Measurements from ENCODE around the gene PPFIBP1.

Gene PPFIBP1

GRCh38 chr12:27696864-27697564, 173.0 kb downstream of the PPFIBP1 start:
- no peak for TF ChIP-seq CTCF (IDR thresholded peaks at IDR 0.05; ENCODE audit: low read depth, low read length)
- in situ Hi-C loops (cut with HindIII; ENCODE audit: low sequenced_read_pairs), result no loop called here
- no peak for DNase-seq (ENCODE audit: low read depth, low spot score)
- H3K4me3 ChIP-seq (ENCODE audit: low read depth, low read length), result no peak overlapping the region

GRCh38 chr12:27703720-27704452, 179.9 kb downstream of the PPFIBP1 start:
- DNase-seq (ENCODE audit: low read depth, low spot score), result peak; percentile 89
- in situ Hi-C loops (cut with HindIII; ENCODE audit: low sequenced_read_pairs), result no loop called here
- no peak overlapping the region for H3K4me3 ChIP-seq (ENCODE audit: low read depth, low read length)
- TF ChIP-seq CTCF (IDR thresholded peaks at IDR 0.05; ENCODE audit: low read depth, low read length), result peak; percentile 85

- no peak for DNase-seq (ENCODE audit: low read depth, low spot score)
- in situ Hi-C loops (cut with HindIII; ENCODE audit: low sequenced_read_pairs), result no loop called here
- no peak overlapping the region for H3K4me3 ChIP-seq (ENCODE audit: low read depth, low read length)
- no peak for TF ChIP-seq CTCF (IDR thresholded peaks at IDR 0.05; ENCODE audit: low read depth, low read length)
Observed at GRCh38 chr12:27705263-27705662, 181.3 kb downstream of the PPFIBP1 start.

- no peak for TF ChIP-seq CTCF (IDR thresholded peaks at IDR 0.05; ENCODE audit: low read depth, low read length)
- no peak overlapping the region for H3K4me3 ChIP-seq (ENCODE audit: low read depth, low read length)
- in situ Hi-C loops (cut with HindIII; ENCODE audit: low sequenced_read_pairs), result no loop called here
- DNase-seq (ENCODE audit: low read depth, low spot score), result no peak
Observed at GRCh38 chr12:27707216-27707615, 183.2 kb downstream of the PPFIBP1 start.

- in situ Hi-C loops (cut with HindIII; ENCODE audit: low sequenced_read_pairs), result no loop called here
- DNase-seq (ENCODE audit: low read depth, low spot score), result no peak
- TF ChIP-seq CTCF (IDR thresholded peaks at IDR 0.05; ENCODE audit: low read depth, low read length), result no peak
- H3K4me3 ChIP-seq (ENCODE audit: low read depth, low read length), result peak overlapping the region; percentile 100
Observed at GRCh38 chr12:27709212-27709931, 185.4 kb downstream of the PPFIBP1 start.

GRCh38 chr12:27709932-27710591, 186.1 kb downstream of the PPFIBP1 start:
- in situ Hi-C loops (cut with HindIII; ENCODE audit: low sequenced_read_pairs), result no loop called here
- peak; percentile 72 for DNase-seq (ENCODE audit: low read depth, low spot score)
- TF ChIP-seq CTCF (IDR thresholded peaks at IDR 0.05; ENCODE audit: low read depth, low read length), result no peak
- H3K4me3 ChIP-seq (ENCODE audit: low read depth, low read length), result peak overlapping the region; percentile 100
